Measurements from ENCODE around the gene GCN1.

The GCN1 gene

GRCh38 chr12:120234643-120235368 lies 40.3 kb upstream of the GCN1 start:
- no peaks in the 10 kb centered on the region for H3K79me2 ChIP-seq (ENCODE audit: low read length)
- H2AFZ ChIP-seq (ENCODE audit: low read depth, low read length): no peak overlapping the region
- no peaks in the 10 kb centered on the region for H3K9me3 ChIP-seq (ENCODE audit: insufficient read depth, low read length)
- no peaks in the 10 kb centered on the region for H4K20me1 ChIP-seq (ENCODE audit: insufficient read depth, low read length)
- H3K9ac ChIP-seq (ENCODE audit: low read length): no peak overlapping the region
- H3K4me1 ChIP-seq (ENCODE audit: low read length): peaks cover 6% of the 10 kb centered on the region
- H3K4me3 ChIP-seq (ENCODE audit: low read length): no peak overlapping the region
- H3K27me3 ChIP-seq (ENCODE audit: low read depth, low read length): peaks cover 7% of the 10 kb centered on the region
- TF ChIP-seq CTCF (IDR thresholded peaks at IDR 0.05; ENCODE audit: low read depth, low read length) (no peak), EZH2phosphoT487 (IDR thresholded peaks at IDR 0.05; ENCODE audit: low read depth) (no peak)
- no peak overlapping the region for H3K27ac ChIP-seq (ENCODE audit: low read length)
- H3K4me2 ChIP-seq (ENCODE audit: low read length): no peak overlapping the region
- no peaks in the 10 kb centered on the region for H3K36me3 ChIP-seq (replicated peaks; ENCODE audit: low read depth, low read length)

DNA sequence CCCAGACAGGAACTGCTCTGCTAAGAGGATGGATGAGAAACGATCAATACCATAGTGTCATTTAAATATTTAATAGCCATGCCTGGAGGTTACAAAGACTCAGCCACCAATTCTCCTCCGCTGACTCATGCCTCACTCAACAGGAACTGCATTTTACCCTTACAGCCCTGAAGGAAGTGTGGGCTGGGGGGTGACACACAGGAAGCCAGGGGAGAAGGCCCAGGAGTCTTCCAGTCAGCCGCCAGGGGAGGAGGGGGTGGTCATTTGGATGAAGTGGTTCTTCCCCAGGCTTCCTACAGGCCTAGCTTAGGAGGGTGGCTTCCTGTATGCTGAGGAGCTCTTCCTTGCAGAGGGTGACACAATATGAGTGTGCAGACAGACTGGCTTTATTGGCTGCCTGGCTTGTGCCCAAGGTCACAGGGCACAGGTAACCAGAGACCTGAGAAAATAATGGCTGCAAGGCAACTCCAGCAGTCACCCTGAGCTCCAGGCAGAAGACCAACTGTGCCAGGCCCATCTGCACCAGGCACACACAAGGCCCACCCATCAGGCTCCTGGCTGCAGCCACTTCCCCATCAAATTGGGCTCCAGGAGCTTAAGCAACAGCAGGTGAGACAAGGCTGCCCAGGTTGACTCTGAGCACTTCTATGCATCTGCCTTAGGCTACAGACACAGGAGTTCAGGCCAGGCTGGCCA lies 36.9 kb upstream of the GCN1 start:
- no peak overlapping the region for H3K9ac ChIP-seq (ENCODE audit: low read length)
- no peak overlapping the region for H3K4me3 ChIP-seq (ENCODE audit: low read length)

DNA sequence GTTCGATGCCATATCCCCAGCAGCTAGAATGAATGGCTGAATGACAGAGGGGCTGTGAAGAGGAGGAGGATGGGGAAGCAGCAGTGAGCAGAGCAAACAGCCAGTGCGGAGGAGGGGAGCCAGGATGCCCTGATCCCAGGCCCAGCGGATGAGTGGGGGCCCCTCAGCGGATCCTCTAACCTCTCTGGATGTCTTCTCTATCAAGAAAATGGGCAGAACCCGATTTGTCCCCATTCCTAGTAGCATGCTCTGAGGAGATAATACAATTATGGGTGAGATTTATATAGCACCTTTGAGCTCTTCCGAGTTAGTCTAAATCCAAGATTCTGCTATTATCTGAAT lies 36.4 kb upstream of the GCN1 start:
- Histone ChIP-seq H3K4me3 (ENCODE audit: low read length) (no peak overlapping the region), H3K79me2 (ENCODE audit: low read length) (no peaks in the 10 kb centered on the region), H3K27me3 (ENCODE audit: low read depth, low read length) (no peaks in the 10 kb centered on the region), H3K4me1 (ENCODE audit: low read length) (peaks cover 18% of the 10 kb centered on the region), H3K36me3 (replicated peaks; ENCODE audit: low read depth, low read length) (no peaks in the 10 kb centered on the region), H3K9ac (ENCODE audit: low read length) (no peak overlapping the region), H4K20me1 (ENCODE audit: insufficient read depth, low read length) (no peaks in the 10 kb centered on the region), H2AFZ (ENCODE audit: low read depth, low read length) (no peak overlapping the region), H3K4me2 (ENCODE audit: low read length) (no peak overlapping the region), H3K27ac (ENCODE audit: low read length) (no peak overlapping the region), H3K9me3 (ENCODE audit: insufficient read depth, low read length) (no peaks in the 10 kb centered on the region)
- TF ChIP-seq CTCF (IDR thresholded peaks at IDR 0.05; ENCODE audit: low read depth, low read length): no peak
- TF ChIP-seq EZH2phosphoT487 (IDR thresholded peaks at IDR 0.05; ENCODE audit: low read depth): no peak

More for the DNA sequence above, 36.9 kb upstream of the GCN1 start:
- Histone ChIP-seq H3K27me3 (ENCODE audit: low read depth, low read length) (no peaks in the 10 kb centered on the region), H3K9me3 (ENCODE audit: insufficient read depth, low read length) (no peaks in the 10 kb centered on the region), H3K27ac (ENCODE audit: low read length) (no peak overlapping the region), H3K4me2 (ENCODE audit: low read length) (no peak overlapping the region), H3K36me3 (replicated peaks; ENCODE audit: low read depth, low read length) (no peaks in the 10 kb centered on the region), H2AFZ (ENCODE audit: low read depth, low read length) (no peak overlapping the region), H3K79me2 (ENCODE audit: low read length) (no peaks in the 10 kb centered on the region), H4K20me1 (ENCODE audit: insufficient read depth, low read length) (no peaks in the 10 kb centered on the region), H3K4me1 (ENCODE audit: low read length) (peaks cover 18% of the 10 kb centered on the region)
- TF ChIP-seq CTCF (IDR thresholded peaks at IDR 0.05; ENCODE audit: low read depth, low read length) (no peak), EZH2phosphoT487 (IDR thresholded peaks at IDR 0.05; ENCODE audit: low read depth) (no peak)

- H3K4me2 ChIP-seq (ENCODE audit: low read length): no peak overlapping the region
- no peak overlapping the region for H2AFZ ChIP-seq (ENCODE audit: low read depth, low read length)
- H4K20me1 ChIP-seq (ENCODE audit: insufficient read depth, low read length): no peaks in the 10 kb centered on the region
- no peaks in the 10 kb centered on the region for H3K79me2 ChIP-seq (ENCODE audit: low read length)
- H3K27ac ChIP-seq (ENCODE audit: low read length): no peak overlapping the region
- peaks cover 18% of the 10 kb centered on the region for H3K4me1 ChIP-seq (ENCODE audit: low read length)
- H3K4me3 ChIP-seq (ENCODE audit: low read length): no peak overlapping the region
- H3K9me3 ChIP-seq (ENCODE audit: insufficient read depth, low read length): no peaks in the 10 kb centered on the region
- H3K36me3 ChIP-seq (replicated peaks; ENCODE audit: low read depth, low read length): no peaks in the 10 kb centered on the region
- no peaks in the 10 kb centered on the region for H3K27me3 ChIP-seq (ENCODE audit: low read depth, low read length)
- TF ChIP-seq CTCF (IDR thresholded peaks at IDR 0.05; ENCODE audit: low read depth, low read length) (no peak), EZH2phosphoT487 (IDR thresholded peaks at IDR 0.05; ENCODE audit: low read depth) (no peak)
- no peak overlapping the region for H3K9ac ChIP-seq (ENCODE audit: low read length)
These were observed 35.9 kb upstream of the GCN1 start for GRCh38 chr12:120230326-120230973.

All from OCI-LY3 (cell line).